ENCODE measurements around the gene TMEM41B.
A peak's percentile ranks its signal among the peaks of the same experiment; 100 is the strongest.
"Not testable (repeated sequence)": the region's sequence is repeated elsewhere in the genome, so short reads cannot be mapped to it uniquely, and the experiment has no call there.

Gene TMEM41B

DNA sequence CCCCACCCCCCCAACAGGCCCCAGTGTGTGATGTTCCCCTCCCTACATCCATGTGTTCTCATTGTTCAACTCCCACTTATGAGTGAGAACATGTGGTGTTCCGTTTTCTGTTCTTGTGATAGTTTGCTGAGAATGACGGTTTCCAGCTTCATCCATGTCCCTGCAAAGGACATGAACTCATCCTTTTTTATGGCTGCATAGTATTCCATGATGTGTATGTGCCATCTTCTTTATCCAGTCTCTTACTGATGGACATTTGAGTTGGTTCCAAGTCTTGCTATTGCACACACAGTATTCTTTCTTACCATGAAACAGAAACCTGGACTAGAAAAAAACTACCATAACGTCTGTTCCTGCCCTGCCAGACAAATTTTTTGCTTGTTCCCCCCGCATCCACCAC lies 56.1 kb downstream of the TMEM41B start:
- not testable (repeated sequence) for ATAC-seq

DNA sequence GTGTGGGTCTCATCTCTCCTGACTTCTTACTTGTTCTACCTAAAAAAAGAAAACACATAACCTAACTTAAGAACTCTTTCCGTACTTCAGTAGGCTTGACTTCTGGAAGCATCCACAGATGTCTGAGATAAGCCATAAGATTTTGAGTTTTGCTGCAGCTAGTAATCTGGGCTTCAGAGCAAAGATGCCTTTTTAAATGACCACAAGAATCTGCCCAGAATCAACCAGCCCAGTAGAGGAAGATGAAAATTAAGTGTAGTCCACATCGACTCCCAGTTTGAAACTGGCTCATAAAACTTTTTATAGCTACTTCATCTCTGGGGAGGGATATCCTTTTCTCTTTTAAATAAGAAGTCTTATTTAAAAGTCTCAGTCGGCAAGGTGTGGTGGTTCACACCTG lies 60.0 kb downstream of the TMEM41B start:
- ATAC-seq: no peak

DNA sequence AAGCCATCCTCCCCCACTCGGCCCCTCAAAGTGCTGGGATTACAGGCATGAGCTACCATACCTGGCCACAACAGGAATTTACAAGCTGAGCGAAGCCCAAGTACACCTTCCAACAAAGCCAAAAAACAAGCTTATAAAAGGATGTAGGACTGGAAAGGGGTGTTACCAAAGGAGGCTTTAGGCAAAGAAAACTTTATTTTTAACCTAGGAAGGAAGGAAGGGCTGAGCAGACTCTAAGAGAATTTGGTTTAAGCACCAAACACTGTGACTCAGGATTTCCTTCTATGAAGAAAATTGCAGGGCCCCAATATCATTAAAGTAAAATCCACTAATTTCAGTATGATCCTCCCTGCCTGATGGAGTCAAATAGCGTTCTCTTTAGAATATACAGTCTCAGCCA lies 61.3 kb downstream of the TMEM41B start:
- no peak for ATAC-seq

DNA sequence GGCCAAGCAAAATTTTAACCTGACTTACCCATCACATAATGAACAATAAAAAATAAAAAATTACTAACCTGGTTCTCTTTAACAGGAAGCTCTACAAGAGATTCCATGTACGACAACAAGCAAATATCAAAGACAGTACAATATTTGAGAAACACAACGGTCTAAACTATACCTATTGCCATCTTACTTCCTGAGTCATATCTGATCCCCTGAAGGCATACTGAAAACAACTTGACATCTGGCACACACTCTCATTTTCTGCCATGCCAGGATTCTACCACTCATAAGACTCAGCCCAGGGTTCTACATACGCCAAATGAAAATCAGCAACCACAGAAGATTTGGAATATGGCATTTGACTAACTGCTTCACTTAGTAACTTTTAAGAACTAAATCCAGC lies 63.1 kb downstream of the TMEM41B start:
- peak in 1 of 2 donors; percentile 48 for ATAC-seq

DNA sequence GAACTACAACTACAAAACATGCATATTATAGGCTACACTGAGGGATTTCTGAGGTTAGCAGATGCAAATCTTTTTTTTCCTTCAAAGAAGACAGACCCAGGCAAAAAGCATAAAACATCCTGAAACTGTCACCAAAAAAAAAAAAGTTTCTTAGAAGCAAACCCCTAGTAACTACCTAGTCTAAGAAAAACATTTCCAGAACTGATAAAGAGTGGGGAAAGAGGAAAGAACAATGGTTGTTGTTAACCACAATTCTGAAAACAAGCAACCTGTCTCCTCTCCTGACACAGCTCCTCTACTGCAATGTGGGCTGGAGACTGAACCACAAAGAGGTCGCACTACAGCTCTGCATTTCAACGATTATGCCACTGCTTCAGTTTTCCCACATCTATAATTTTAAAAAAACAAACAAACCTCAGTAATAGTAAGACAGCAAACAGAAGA lies 64.2 kb downstream of the TMEM41B start:
- peak; percentile 70 to 72 for ATAC-seq

DNA sequence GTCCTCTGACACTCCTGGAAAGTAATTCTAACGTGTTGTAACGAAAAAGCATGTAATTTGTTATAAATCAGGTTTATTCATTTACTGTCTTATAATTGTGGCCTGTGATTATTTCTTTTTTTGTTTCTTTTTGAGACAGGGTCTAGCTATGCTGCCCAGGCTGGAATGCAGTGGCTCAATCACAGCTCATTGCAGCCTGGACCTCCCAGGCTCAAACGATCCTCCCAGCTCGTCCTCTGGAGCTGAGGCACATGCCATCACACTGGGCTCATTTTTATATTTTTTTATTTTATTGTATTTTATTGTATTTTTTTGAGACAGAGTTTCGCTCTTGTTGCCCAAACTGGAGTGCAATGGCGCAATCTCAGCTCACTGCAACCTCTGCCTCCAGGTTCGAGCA lies 65.1 kb downstream of the TMEM41B start:
- ATAC-seq: no peak

DNA sequence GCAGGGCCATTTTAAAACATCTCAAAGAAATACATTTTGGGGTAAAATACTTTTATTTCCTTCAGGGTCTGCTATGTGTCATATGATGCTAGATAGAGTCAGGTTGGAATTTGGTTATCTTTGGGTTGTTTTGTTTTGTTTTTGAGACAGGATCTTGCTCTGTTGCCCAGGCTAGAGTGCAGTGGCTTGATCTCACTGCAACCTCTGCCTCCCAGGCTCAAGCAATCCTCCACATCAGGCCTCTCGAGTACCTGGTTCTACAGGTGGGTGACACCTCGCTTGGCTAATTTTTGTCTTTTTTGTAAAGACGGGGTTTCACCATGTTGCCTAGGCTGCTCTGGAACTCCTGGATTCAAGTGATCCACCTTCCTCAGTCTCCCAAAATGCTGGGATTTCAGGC lies 66.5 kb downstream of the TMEM41B start:
- ATAC-seq: no peak

DNA sequence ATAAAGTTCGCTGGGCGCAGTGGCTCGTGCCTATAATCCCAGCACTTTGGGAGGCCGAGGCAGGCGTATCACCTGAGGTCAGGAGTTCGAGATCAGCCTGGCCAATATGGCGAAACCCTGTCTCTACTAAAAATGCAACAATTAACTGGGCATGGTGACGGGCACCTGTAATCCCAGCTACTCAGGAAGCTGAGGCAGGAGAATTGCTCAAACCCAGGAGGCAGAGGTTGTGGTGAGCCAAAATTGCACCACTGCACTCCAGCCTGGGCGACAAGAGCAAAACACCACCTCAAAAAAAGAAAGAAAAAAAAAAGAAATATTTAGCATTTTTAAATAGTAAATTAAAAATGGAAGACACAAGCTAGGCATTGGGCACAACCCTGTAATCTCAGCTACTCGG lies 78.2 kb downstream of the TMEM41B start:
- ATAC-seq: not testable (repeated sequence)

DNA sequence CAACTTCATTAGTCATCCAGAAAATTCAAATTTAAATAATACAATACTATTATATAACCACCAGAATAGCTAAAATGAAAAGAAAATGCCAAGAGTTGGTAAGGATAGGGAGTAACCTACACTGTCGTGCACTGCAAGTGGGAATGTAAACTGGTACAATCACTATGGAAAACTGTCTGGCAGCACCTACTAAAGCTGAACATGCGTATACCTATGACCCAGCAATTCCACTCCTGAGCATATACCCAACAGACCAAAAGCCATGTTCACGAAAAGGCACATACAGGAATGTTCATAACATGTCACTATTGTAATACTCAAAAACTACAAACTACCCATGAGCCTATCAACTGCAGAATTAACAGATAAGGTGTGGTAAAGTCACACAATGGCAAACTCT lies 81.9 kb downstream of the TMEM41B start:
- no peak for ATAC-seq

DNA sequence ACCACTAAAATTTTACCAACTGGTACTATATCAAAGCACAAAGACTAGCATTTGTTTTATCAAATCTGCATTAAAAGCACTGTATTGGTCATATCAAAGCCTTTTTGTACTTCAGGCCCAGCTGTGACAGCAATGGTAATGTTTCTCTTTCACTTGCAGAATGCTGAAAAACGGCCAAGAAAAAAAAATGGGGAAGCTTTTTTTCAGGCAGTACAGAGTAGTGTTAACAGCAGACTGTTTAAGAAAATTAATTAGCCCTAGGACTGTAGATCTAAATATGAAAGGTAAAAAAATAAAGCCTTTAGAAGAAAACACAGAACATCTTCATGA lies 82.6 kb downstream of the TMEM41B start:
- ATAC-seq: peak in 1 of 2 donors; percentile 20

Measured in activated CD4-positive, CD25-positive, alpha-beta regulatory T cell treated with anti-CD3 and anti-CD28 coated beads, Interleukin-2, amount 50 U/mL, for 24 hours (primary cell).